HepG2 (cell line): ENCODE data around the gene AAGAB. TPM values are rescaled to one million over a fixed set of nuclear protein-coding genes. Genes with fewer than 3 reads are reported as not detected.

ENCODE experiments used
- ATAC-seq: fragments of 200-7000 bp; cut with Tn5 transposase; 3 replicates; pipeline ENCODE4 v1.9.1; 2020; ENCODE audit warnings: mild to moderate bottlenecking, moderate library complexity
- BruUV-seq: library from RNA; stranded (reverse); fragments of 400-500 nt; replicated peaks from 2 replicates; lab custom pipeline; 2021; lab: Mats Ljungman, UMichigan
- CTCF ChIA-PET: fragments of 300-600 bp; formaldehyde crosslinking; extraction: SDS; loops from one replicate; lab custom pipeline; 2021; ENCODE audit warnings: low total read pairs, inconsistent platforms, low intra/inter-chr PET ratio; lab: Yijun Ruan, JAX
- POLR2A ChIA-PET: fragments of 350-600 bp; sonication (Branson Sonifier 250); formaldehyde crosslinking; loops from one replicate; lab custom pipeline; 2020; ENCODE audit warnings: antibody characterized with exemption, inconsistent platforms; lab: Yijun Ruan, JAX
- DNase-seq: peaks from one replicate; pipeline ENCODE4 v3.0.0-alpha.2; 2015; ENCODE audit warnings: low spot score
- FAIRE-seq: peaks from 3 replicates; lab custom pipeline; 2011; peaks lifted over from hg19 to GRCh38; lab: Jason Lieb, UNC
- H2AFZ ChIP-seq: one replicate; pipeline ENCODE4 v1.6.1; 2011; ENCODE audit warnings: low read length, inconsistent platforms
- H3K27ac ChIP-seq: fragments of 300-600 bp; 3 replicates; pipeline ENCODE4 v1.8.0; 2011; ENCODE audit warnings: mixed run types, mild to moderate bottlenecking, mixed read lengths, low read length, inconsistent platforms; ENCODE audit not compliant: insufficient read depth; ENCODE audit errors: extremely low read length
- H3K27me3 ChIP-seq, 2 experiments: fragments of 200-600 bp in 1 of 2; 2 replicates in 1 of 2; 3 replicates in 1 of 2; pipeline versions ENCODE4 v1.6.0 to v1.8.0; 2011; ENCODE audit warnings: low read length in 2 of 2, mild to moderate bottlenecking in 2 of 2, moderate library complexity in 2 of 2, inconsistent platforms in 1 of 2; ENCODE audit not compliant: insufficient read depth in 2 of 2, control insufficient read depth in 1 of 2
- H3K36me3 ChIP-seq, 2 experiments: fragments of 200-600 bp in 1 of 2; replicated peaks in 1 of 2; 2 replicates in 1 of 2; 3 replicates in 1 of 2; pipeline versions ENCODE4 v1.5.1 to v1.8.0; 2011; ENCODE audit warnings: low read length in 2 of 2, inconsistent platforms in 1 of 2; ENCODE audit not compliant: insufficient read depth in 2 of 2, control insufficient read depth in 1 of 2
- H3K4me1 ChIP-seq: 2 replicates; pipeline ENCODE4 v1.5.1; 2012; ENCODE audit warnings: low read length, inconsistent platforms; ENCODE audit not compliant: insufficient read depth
- H3K4me2 ChIP-seq: 2 replicates; pipeline ENCODE4 v1.6.0; 2011; ENCODE audit warnings: low read depth, low read length, inconsistent platforms
- H3K4me3 ChIP-seq, 3 experiments: fragments of 200-600 bp in 1 of 3; sonication (generic), shearing (Covaris generic) in 1 of 3; replicated peaks in 1 of 3; 2 replicates each; pipeline ENCODE4 v1.5.1; 2011 to 2016; ENCODE audit warnings: low read length in 3 of 3, inconsistent platforms in 2 of 3, low read depth in 2 of 3, mild to moderate bottlenecking in 2 of 3, control low read depth in 1 of 3, mixed read lengths in 1 of 3; ENCODE audit not compliant: insufficient read depth in 1 of 3
- H3K79me2 ChIP-seq: one replicate; pipeline ENCODE4 v1.6.1; 2011; ENCODE audit warnings: low read length, inconsistent platforms; ENCODE audit not compliant: insufficient read depth
- H3K9ac ChIP-seq: 2 replicates; pipeline ENCODE4 v1.6.0; 2011; ENCODE audit warnings: mild to moderate bottlenecking, low read depth, low read length, inconsistent platforms; ENCODE audit not compliant: insufficient read depth
- H3K9me3 ChIP-seq: 2 replicates; pipeline ENCODE4 v1.5.1; 2012; ENCODE audit warnings: mild to moderate bottlenecking, low read length
- H4K20me1 ChIP-seq: 2 replicates; pipeline ENCODE4 v1.6.0; 2011; ENCODE audit warnings: inconsistent platforms, mild to moderate bottlenecking, low read length, moderate library complexity; ENCODE audit not compliant: insufficient read depth
- ELF4 ChIP-seq: sonication (generic); formaldehyde crosslinking; IDR thresholded peaks from 2 replicates; pipeline ENCODE4 v1.5.0; 2020; ENCODE audit warnings: missing genetic modification reagents, mild to moderate bottlenecking, moderate library complexity, borderline replicate concordance
- GATA4 ChIP-seq: sonication (generic); IDR thresholded peaks from 2 replicates; pipeline ENCODE4 v1.6.1; 2016; ENCODE audit warnings: antibody characterized with exemption, low read depth, borderline replicate concordance
- PCBP2 ChIP-seq: fragments of 200-400 bp; formaldehyde crosslinking; optimal IDR thresholded peaks from 2 replicates; pipeline ENCODE3; 2018; ENCODE audit warnings: low read length, low read depth; ENCODE audit not compliant: poor library complexity, severe bottlenecking
- SYNCRIP ChIP-seq: fragments of 200-400 bp; formaldehyde crosslinking; IDR thresholded peaks from 2 replicates; pipeline ENCODE4 v1.6.1; 2018; ENCODE audit warnings: mild to moderate bottlenecking, low read depth, low read length; ENCODE audit not compliant: insufficient read depth
- ZIK1 ChIP-seq: sonication (generic); formaldehyde crosslinking; IDR thresholded peaks from 2 replicates; pipeline ENCODE4 v1.5.0; 2020; ENCODE audit warnings: mild to moderate bottlenecking, low read depth, missing genetic modification reagents, borderline replicate concordance
- ZNF329 ChIP-seq: sonication (generic); formaldehyde crosslinking; IDR thresholded peaks from 2 replicates; pipeline ENCODE4 v1.9.0; 2021; ENCODE audit warnings: low read depth, mild to moderate bottlenecking, missing genetic modification reagents
- ZNF768 ChIP-seq: sonication (generic); formaldehyde crosslinking; IDR thresholded peaks from 2 replicates; pipeline ENCODE4 v1.4.0; 2020; ENCODE audit warnings: missing genetic modification reagents
- WGBS: methylation state at CpG from one replicate; pipeline ENCODE4 v1.1.6; 2017; ENCODE audit warnings: low lambda C conversion rate; 5-methylcytosine and 5-hydroxymethylcytosine counted together
- in situ Hi-C: cut with HindIII; loops from 2 replicates; pipeline ENCODE4 v1.10.0; 2017; ENCODE audit warnings: low pct_unique_long_range_greater_than_20kb; ENCODE audit not compliant: extremely low pct_ligation_motif_present
- intact Hi-C: fragments of 100-400 bp; cut with micrococcal nuclease; formaldehyde crosslinking; loops from one replicate; pipeline ENCODE4 v1.10.0; 2022; ENCODE audit not compliant: unreplicated experiment
- polyA plus RNA-seq, 8 experiments: library from polyadenylated mRNA; depleted of rRNA in 3 of 8; stranded (reverse) in 7 of 8; unstranded in 1 of 8; fragments of >200 nt; fragmentation: Illumina TruSeq in 4 of 8; extraction: Trizol in 4 of 8; gene quantifications; 2 replicates each; pipeline versions ENCODE4 v1.2.1 to v1.2.3, GENCODE V29; 2011 to 2016; ENCODE audit warnings: low read depth in 4 of 8, missing spikeins in 1 of 8, mixed read lengths in 1 of 8; ENCODE audit not compliant: insufficient read depth in 1 of 8
- total RNA-seq, 5 experiments: library from RNA; depleted of rRNA; stranded (reverse); fragments of >200 nt; fragmentation: Illumina TruSeq; extraction: Trizol; gene quantifications; 2 replicates each; pipeline ENCODE4 v1.2.3, GENCODE V29; 2016; ENCODE audit warnings: low read depth in 1 of 5
- TF ChIP-seq, protein P1 (sequence below): sonication (generic); formaldehyde crosslinking; IDR thresholded peaks from 2 replicates; pipeline ENCODE4 v1.4.0; 2020; ENCODE audit warnings: mild to moderate bottlenecking, missing genetic modification reagents
- TF ChIP-seq, protein P2 (sequence below): sonication (generic); formaldehyde crosslinking; IDR thresholded peaks from 2 replicates; pipeline ENCODE4 v1.4.0; 2020; ENCODE audit warnings: missing genetic modification reagents, borderline replicate concordance
- TF ChIP-seq, protein P3 (sequence below): sonication (generic); formaldehyde crosslinking; IDR thresholded peaks from 2 replicates; pipeline ENCODE4 v1.4.0; 2020; ENCODE audit warnings: missing genetic modification reagents
- TF ChIP-seq, protein P4 (sequence below): sonication (generic); formaldehyde crosslinking; IDR thresholded peaks from 2 replicates; pipeline ENCODE4 v1.4.0; 2020; ENCODE audit warnings: missing genetic modification reagents, borderline replicate concordance

AAGAB gene
- total and polyA plus RNA-seq, 2 of the 13 experiments (the other 11 are each of a cell fraction or from before 2014, with no cell fraction given): 8.0 to 34.9 TPM

DNA sequence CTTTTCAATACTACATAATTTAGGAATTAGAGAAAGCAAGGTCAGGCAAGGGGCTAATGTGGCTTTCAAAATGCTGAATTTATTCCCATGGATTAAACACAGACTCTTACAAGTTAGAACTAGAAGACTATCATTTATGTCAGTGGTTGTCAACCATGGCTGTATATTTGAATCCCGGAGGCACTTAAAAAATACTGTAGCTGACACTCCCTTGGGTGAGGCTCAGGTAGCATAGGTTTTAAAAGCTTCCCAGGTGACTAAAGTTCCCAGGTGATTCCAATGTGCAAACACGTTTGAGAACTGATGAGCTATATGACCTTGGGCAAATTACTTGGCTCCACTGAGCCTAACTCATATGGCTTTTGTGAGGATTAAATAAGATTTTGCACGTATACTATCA lies 29.6 kb downstream of the AAGAB start:
- H2AFZ ChIP-seq: no peak overlapping the region
- 0 out of 5 replicates have a peak, but pooled peaks cover 0 to 4% of the 10 kb centered on the region in 2 experiments for H3K36me3 ChIP-seq
- intact Hi-C loops (no loop called here), in situ Hi-C loops (no loop called here)
- H3K4me3 ChIP-seq: no peak overlapping the region
- H3K4me2 ChIP-seq: no peak overlapping the region
- H3K27ac ChIP-seq: no peak overlapping the region
- H3K9me3 ChIP-seq: no peaks in the 10 kb centered on the region
- CTCF ChIA-PET: no interaction called here
- ATAC-seq (no peak), DNase-seq (no peak), FAIRE-seq (no peak)
- no peaks in the 10 kb centered on the region for H3K79me2 ChIP-seq
- no peaks in the 10 kb centered on the region for H4K20me1 ChIP-seq
- 95% methylated on average over 2 of the region's 3 CpGs for WGBS
- H3K9ac ChIP-seq: no peak overlapping the region
- BruUV-seq: no TSS peak
- POLR2A ChIA-PET: no interaction called here
- no peaks in the 10 kb centered on the region for H3K27me3 ChIP-seq
- H3K4me1 ChIP-seq: no peaks in the 10 kb centered on the region
- TF ChIP-seq ZNF768 (CRISPR knock-in tag) (no peak), ZIK1 (CRISPR knock-in tag) (no peak), ELF4 (CRISPR knock-in tag) (no peak), ZNF329 (CRISPR knock-in tag) (no peak), GATA4 (no peak), PCBP2 (no peak), SYNCRIP (no peak)
- TF ChIP-seq, protein P1, sequence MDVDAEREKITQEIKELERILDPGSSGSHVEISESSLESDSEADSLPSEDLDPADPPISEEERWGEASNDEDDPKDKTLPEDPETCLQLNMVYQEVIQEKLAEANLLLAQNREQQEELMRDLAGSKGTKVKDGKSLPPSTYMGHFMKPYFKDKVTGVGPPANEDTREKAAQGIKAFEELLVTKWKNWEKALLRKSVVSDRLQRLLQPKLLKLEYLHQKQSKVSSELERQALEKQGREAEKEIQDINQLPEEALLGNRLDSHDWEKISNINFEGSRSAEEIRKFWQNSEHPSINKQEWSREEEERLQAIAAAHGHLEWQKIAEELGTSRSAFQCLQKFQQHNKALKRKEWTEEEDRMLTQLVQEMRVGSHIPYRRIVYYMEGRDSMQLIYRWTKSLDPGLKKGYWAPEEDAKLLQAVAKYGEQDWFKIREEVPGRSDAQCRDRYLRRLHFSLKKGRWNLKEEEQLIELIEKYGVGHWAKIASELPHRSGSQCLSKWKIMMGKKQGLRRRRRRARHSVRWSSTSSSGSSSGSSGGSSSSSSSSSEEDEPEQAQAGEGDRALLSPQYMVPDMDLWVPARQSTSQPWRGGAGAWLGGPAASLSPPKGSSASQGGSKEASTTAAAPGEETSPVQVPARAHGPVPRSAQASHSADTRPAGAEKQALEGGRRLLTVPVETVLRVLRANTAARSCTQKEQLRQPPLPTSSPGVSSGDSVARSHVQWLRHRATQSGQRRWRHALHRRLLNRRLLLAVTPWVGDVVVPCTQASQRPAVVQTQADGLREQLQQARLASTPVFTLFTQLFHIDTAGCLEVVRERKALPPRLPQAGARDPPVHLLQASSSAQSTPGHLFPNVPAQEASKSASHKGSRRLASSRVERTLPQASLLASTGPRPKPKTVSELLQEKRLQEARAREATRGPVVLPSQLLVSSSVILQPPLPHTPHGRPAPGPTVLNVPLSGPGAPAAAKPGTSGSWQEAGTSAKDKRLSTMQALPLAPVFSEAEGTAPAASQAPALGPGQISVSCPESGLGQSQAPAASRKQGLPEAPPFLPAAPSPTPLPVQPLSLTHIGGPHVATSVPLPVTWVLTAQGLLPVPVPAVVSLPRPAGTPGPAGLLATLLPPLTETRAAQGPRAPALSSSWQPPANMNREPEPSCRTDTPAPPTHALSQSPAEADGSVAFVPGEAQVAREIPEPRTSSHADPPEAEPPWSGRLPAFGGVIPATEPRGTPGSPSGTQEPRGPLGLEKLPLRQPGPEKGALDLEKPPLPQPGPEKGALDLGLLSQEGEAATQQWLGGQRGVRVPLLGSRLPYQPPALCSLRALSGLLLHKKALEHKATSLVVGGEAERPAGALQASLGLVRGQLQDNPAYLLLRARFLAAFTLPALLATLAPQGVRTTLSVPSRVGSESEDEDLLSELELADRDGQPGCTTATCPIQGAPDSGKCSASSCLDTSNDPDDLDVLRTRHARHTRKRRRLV (CRISPR knock-in tag): no peak
- TF ChIP-seq, protein P2, sequence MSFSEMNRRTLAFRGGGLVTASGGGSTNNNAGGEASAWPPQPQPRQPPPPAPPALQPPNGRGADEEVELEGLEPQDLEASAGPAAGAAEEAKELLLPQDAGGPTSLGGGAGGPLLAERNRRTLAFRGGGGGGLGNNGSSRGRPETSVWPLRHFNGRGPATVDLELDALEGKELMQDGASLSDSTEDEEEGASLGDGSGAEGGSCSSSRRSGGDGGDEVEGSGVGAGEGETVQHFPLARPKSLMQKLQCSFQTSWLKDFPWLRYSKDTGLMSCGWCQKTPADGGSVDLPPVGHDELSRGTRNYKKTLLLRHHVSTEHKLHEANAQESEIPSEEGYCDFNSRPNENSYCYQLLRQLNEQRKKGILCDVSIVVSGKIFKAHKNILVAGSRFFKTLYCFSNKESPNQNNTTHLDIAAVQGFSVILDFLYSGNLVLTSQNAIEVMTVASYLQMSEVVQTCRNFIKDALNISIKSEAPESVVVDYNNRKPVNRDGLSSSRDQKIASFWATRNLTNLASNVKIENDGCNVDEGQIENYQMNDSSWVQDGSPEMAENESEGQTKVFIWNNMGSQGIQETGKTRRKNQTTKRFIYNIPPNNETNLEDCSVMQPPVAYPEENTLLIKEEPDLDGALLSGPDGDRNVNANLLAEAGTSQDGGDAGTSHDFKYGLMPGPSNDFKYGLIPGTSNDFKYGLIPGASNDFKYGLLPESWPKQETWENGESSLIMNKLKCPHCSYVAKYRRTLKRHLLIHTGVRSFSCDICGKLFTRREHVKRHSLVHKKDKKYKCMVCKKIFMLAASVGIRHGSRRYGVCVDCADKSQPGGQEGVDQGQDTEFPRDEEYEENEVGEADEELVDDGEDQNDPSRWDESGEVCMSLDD: no peak
- TF ChIP-seq, protein P3, sequence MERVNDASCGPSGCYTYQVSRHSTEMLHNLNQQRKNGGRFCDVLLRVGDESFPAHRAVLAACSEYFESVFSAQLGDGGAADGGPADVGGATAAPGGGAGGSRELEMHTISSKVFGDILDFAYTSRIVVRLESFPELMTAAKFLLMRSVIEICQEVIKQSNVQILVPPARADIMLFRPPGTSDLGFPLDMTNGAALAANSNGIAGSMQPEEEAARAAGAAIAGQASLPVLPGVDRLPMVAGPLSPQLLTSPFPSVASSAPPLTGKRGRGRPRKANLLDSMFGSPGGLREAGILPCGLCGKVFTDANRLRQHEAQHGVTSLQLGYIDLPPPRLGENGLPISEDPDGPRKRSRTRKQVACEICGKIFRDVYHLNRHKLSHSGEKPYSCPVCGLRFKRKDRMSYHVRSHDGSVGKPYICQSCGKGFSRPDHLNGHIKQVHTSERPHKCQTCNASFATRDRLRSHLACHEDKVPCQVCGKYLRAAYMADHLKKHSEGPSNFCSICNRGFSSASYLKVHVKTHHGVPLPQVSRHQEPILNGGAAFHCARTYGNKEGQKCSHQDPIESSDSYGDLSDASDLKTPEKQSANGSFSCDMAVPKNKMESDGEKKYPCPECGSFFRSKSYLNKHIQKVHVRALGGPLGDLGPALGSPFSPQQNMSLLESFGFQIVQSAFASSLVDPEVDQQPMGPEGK (CRISPR knock-in tag): no peak
- TF ChIP-seq, protein P4, sequence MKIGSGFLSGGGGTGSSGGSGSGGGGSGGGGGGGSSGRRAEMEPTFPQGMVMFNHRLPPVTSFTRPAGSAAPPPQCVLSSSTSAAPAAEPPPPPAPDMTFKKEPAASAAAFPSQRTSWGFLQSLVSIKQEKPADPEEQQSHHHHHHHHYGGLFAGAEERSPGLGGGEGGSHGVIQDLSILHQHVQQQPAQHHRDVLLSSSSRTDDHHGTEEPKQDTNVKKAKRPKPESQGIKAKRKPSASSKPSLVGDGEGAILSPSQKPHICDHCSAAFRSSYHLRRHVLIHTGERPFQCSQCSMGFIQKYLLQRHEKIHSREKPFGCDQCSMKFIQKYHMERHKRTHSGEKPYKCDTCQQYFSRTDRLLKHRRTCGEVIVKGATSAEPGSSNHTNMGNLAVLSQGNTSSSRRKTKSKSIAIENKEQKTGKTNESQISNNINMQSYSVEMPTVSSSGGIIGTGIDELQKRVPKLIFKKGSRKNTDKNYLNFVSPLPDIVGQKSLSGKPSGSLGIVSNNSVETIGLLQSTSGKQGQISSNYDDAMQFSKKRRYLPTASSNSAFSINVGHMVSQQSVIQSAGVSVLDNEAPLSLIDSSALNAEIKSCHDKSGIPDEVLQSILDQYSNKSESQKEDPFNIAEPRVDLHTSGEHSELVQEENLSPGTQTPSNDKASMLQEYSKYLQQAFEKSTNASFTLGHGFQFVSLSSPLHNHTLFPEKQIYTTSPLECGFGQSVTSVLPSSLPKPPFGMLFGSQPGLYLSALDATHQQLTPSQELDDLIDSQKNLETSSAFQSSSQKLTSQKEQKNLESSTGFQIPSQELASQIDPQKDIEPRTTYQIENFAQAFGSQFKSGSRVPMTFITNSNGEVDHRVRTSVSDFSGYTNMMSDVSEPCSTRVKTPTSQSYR (CRISPR knock-in tag): no peak
